ENCODE results near the gene TRDMT1. TPM values are rescaled to one million over a fixed set of nuclear protein-coding genes. Genes with fewer than 3 reads are reported as not detected.
A peak's percentile ranks its signal among the peaks of the same experiment; 100 is the strongest.

The TRDMT1 gene
- total RNA-seq, 3 donors from 2014 or later (not counting 1 experiment from before 2014, with no cell fraction given) = 11.0 to 21.8 (median 14.4) TPM

- H3K36me3 Mint-ChIP-seq = peaks cover 25% of the 10 kb centered on the region
- intact Hi-C loops (cut with micrococcal nuclease) = loop anchor here (10.0 kb wide), 1 partner anchor 268 kb away; no protein-coding TSS in a partner anchor
- Histone ChIP-seq H3K27ac (ENCODE audit: low read length) (no peak overlapping the region), H3K36me3 (ENCODE audit: control insufficient read depth, insufficient read depth, low read length) (peaks cover 62% of the 10 kb centered on the region), H3K9me3 (ENCODE audit: control insufficient read depth, insufficient read depth, low read length) (no peaks in the 10 kb centered on the region), H3K4me1 (ENCODE audit: control insufficient read depth, insufficient read depth, low read length) (peaks cover 6% of the 10 kb centered on the region), H3K27me3 (ENCODE audit: control insufficient read depth, insufficient read depth, low read length) (no peaks in the 10 kb centered on the region), H3K4me3 (ENCODE audit: low read length) (no peak overlapping the region)
- peak overlapping the region in 1 of 2 donors; percentile 86 for H3K27ac Mint-ChIP-seq
- H3K27me3 Mint-ChIP-seq (ENCODE audit: low read depth in 2 of 2) = no peaks in the 10 kb centered on the region
- ATAC-seq (no peak), DNase-seq (no peak)
- TF ChIP-seq, protein P1, sequence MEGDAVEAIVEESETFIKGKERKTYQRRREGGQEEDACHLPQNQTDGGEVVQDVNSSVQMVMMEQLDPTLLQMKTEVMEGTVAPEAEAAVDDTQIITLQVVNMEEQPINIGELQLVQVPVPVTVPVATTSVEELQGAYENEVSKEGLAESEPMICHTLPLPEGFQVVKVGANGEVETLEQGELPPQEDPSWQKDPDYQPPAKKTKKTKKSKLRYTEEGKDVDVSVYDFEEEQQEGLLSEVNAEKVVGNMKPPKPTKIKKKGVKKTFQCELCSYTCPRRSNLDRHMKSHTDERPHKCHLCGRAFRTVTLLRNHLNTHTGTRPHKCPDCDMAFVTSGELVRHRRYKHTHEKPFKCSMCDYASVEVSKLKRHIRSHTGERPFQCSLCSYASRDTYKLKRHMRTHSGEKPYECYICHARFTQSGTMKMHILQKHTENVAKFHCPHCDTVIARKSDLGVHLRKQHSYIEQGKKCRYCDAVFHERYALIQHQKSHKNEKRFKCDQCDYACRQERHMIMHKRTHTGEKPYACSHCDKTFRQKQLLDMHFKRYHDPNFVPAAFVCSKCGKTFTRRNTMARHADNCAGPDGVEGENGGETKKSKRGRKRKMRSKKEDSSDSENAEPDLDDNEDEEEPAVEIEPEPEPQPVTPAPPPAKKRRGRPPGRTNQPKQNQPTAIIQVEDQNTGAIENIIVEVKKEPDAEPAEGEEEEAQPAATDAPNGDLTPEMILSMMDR (IDR thresholded peaks at IDR 0.05) = no peak
- no peak overlapping the region for H3K4me3 Mint-ChIP-seq
- peaks cover 4 to 22% of the 10 kb centered on the region in 2 donors for H3K4me1 Mint-ChIP-seq
- 100% methylated on average over 2 of the region's 5 CpGs for WGBS (ENCODE audit: insufficient coverage)
- no peaks in the 10 kb centered on the region for H3K9me3 Mint-ChIP-seq
These were observed 35.7 kb upstream of the TRDMT1 start for GRCh38 chr10:17237149-17237527.

GRCh38 chr10:17236468-17237148 is 35.1 kb upstream of the TRDMT1 start:
- peaks cover 5 to 24% of the 10 kb centered on the region in 2 donors for H3K4me1 Mint-ChIP-seq
- no peak overlapping the region for H3K4me3 ChIP-seq (ENCODE audit: low read length)

GRCh38 chr10:17235136-17235535 is 33.7 kb upstream of the TRDMT1 start:
- Mint-ChIP-seq H3K27me3 (ENCODE audit: low read depth in 2 of 2) (no peaks in the 10 kb centered on the region), H3K36me3 (peaks cover 25% of the 10 kb centered on the region), H3K27ac (peak overlapping the region in 1 of 2 donors; percentile 86), H3K4me3 (peak overlapping the region; percentile 6), H3K4me1 (peaks cover 19 to 36% of the 10 kb centered on the region in 2 donors), H3K9me3 (no peaks in the 10 kb centered on the region)
- peaks cover 72% of the 10 kb centered on the region for H3K36me3 ChIP-seq (ENCODE audit: control insufficient read depth, insufficient read depth, low read length)
- WGBS (ENCODE audit: insufficient coverage) = 86% methylated on average over 8 of the region's 8 CpGs
- no peaks in the 10 kb centered on the region for H3K27me3 ChIP-seq (ENCODE audit: control insufficient read depth, insufficient read depth, low read length)
- intact Hi-C loops (cut with micrococcal nuclease) = loop anchor here (10.0 kb wide), 1 partner anchor 270 kb away; no protein-coding TSS in a partner anchor
- peak in 1 of 2 donors; percentile 37 for DNase-seq
- H3K4me1 ChIP-seq (ENCODE audit: control insufficient read depth, insufficient read depth, low read length) = peaks cover 11% of the 10 kb centered on the region
- H3K9me3 ChIP-seq (ENCODE audit: control insufficient read depth, insufficient read depth, low read length) = no peaks in the 10 kb centered on the region
- ATAC-seq = no peak
- H3K4me3 ChIP-seq (ENCODE audit: low read length) = no peak overlapping the region
- TF ChIP-seq, protein P1 (IDR thresholded peaks at IDR 0.05) = no peak
- H3K27ac ChIP-seq (ENCODE audit: low read length) = no peak overlapping the region

More at GRCh38 chr10:17236468-17237148, 35.1 kb upstream of the TRDMT1 start:
- DNase-seq = no peak
- intact Hi-C loops (cut with micrococcal nuclease) = loop anchor here (10.0 kb wide), 1 partner anchor 268 kb away; no protein-coding TSS in a partner anchor
- WGBS (ENCODE audit: insufficient coverage) = 86% methylated on average over 1 of the region's 1 CpG
- Mint-ChIP-seq H3K9me3 (no peaks in the 10 kb centered on the region), H3K36me3 (peaks cover 25% of the 10 kb centered on the region), H3K4me3 (no peak overlapping the region), H3K27ac (peak overlapping the region; percentile 5 to 86), H3K27me3 (ENCODE audit: low read depth in 2 of 2) (no peaks in the 10 kb centered on the region)
- no peak for ATAC-seq
- Histone ChIP-seq H3K27ac (ENCODE audit: low read length) (no peak overlapping the region), H3K4me1 (ENCODE audit: control insufficient read depth, insufficient read depth, low read length) (peaks cover 6% of the 10 kb centered on the region), H3K36me3 (ENCODE audit: control insufficient read depth, insufficient read depth, low read length) (peaks cover 67% of the 10 kb centered on the region), H3K9me3 (ENCODE audit: control insufficient read depth, insufficient read depth, low read length) (no peaks in the 10 kb centered on the region), H3K27me3 (ENCODE audit: control insufficient read depth, insufficient read depth, low read length) (no peaks in the 10 kb centered on the region)
- TF ChIP-seq, protein P1 (IDR thresholded peaks at IDR 0.05) = no peak
